HS-5 (cell line): ENCODE results near the gene EHD2.
"Not testable (repeated sequence)": the region's sequence is repeated elsewhere in the genome, so short reads cannot be mapped to it uniquely, and the experiment has no call there.

ENCODE experiments used
- DNase-seq: peaks from one replicate; pipeline ENCODE4 v3.0.0-alpha.2; 2012; ENCODE audit warnings: low read depth

EHD2 gene, protein sequence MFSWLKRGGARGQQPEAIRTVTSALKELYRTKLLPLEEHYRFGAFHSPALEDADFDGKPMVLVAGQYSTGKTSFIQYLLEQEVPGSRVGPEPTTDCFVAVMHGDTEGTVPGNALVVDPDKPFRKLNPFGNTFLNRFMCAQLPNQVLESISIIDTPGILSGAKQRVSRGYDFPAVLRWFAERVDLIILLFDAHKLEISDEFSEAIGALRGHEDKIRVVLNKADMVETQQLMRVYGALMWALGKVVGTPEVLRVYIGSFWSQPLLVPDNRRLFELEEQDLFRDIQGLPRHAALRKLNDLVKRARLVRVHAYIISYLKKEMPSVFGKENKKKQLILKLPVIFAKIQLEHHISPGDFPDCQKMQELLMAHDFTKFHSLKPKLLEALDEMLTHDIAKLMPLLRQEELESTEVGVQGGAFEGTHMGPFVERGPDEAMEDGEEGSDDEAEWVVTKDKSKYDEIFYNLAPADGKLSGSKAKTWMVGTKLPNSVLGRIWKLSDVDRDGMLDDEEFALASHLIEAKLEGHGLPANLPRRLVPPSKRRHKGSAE

DNA sequence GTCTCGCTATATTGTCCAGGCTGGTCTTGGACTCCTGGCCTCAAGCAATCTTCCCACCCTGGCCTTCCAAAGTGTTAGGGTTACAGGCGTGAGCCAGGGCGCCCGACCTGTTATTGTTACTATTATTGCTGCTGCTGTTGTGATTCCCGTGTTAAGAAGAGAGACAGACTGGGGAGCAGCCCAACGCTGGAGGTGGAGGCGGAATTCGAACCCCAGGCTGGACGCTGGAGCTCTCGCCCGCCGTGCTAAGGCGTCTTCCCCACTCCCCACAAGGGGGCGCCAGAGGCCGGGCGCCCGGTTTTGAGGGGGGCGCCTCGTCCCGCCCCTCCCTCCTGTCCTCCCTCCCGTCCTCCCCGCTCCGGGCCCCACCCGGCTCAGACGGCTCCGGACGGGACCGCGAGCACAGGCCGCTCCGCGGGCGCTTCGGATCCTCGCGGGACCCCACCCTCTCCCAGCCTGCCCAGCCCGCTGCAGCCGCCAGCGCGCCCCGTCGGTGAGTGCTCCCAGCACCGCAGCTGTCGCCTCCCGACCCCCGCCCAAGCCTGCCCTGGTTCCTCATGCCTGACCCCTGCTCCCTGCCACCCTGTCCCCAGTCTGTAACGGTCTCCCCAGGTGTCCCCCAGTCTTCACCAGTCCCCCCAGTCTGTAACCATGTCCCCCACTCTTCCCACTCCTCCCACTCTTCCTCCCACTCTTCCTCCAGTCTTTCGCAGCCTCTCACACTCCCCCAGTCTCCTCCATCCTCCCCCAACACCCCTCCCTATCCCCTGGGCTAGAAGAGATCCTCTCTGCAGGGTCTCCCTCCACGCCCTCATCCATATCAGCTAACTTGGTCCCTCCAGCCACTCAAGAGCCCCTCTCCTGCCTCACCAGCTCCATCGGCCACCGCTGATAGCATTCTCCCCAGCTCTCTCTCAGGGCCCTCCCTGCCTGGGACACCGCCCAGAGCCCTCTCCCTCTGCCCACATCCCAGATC, at the start of gene EHD2:
Gene EHD2, plus strand, starts transcription at position 377 of the 976 bp plus-strand sequence. CDS start 3,191 bp downstream, outside the sequence.
- no peak for DNase-seq

DNA sequence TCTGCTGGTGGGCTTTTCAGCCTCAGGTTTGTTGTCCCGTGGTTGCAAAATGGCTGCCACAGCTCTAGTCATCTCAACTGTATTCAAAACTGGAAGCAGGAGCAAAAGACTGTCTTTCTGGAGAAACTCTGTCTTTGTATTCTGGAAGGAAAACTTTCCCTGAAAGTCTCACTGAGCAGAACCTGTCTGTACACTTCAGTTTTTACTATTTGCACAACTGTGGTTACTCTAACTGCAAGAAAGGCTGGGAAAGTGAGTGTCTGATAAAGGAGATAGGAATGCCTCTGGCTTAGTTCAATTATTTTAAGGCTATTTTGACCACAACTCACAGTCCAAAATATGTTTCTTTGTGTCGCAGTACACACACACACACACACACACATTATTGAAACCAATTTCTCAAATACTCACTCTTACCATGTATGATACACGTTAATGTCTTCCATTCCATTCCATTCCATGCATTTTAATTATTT, 49.7 kb upstream of the EHD2 start:
- peak; percentile 75 for DNase-seq

DNA sequence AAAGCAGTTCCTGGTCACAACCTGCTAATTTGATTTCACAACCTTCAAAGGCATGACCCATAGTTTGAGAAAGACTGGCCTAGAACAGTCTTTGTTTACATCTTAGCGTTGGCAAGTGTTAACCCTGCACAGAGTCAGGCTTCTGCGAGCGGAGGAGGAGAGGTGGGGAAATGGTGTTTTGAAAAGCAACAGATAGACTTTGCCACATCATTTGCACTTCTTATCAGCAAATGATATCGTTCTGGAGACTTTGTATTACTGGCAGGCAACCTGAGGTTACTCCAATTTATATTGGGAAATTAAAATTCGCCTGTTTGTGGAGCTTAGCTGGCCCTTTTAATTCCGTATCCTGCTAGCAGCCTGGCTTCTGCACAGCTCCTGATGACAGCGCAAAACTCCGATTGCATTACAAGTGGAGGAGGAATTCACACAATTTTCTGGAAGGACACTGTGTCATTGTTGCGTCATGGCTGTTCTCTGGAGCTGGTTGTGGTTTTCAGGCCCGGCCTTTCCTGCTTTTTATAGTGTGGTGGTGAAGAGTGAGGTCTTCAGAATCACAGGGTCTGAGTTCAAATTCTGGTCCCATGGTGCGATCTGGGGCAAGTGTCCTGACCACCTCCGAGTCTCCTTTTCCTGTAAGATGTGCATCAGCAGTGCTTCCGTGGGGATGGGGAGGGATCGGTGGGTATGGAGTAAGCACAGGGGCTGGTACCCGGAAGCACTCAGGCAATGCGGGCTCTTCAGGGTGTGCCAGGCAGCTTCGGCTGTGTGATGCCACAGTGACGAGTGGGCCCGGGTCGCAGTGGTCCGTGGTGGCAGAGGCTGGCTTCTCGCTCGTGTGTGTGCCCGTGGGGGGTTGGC, 49.1 kb upstream of the EHD2 start:
- peak; percentile 87 for DNase-seq

DNA sequence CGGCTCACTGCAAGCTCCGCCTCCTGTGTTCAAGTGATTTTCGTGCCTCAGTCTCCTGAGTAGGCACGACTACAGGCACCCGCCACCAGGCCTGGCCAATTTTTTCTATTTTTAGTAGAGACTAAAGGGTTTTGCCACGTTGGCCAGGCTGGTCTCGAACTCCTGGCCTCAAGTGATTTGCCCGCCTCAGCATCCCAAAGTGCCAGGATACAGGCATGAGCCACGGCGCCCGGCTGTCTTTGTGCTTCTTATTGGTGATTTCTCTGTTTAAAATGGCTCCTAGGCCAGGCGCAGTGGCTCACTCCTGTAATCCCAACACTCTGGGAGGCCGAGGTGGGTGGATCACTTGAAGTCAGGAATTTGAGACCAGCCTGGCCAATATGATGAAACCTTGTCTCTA, 44.7 kb upstream of the EHD2 start:
- DNase-seq = not testable (repeated sequence)

DNA sequence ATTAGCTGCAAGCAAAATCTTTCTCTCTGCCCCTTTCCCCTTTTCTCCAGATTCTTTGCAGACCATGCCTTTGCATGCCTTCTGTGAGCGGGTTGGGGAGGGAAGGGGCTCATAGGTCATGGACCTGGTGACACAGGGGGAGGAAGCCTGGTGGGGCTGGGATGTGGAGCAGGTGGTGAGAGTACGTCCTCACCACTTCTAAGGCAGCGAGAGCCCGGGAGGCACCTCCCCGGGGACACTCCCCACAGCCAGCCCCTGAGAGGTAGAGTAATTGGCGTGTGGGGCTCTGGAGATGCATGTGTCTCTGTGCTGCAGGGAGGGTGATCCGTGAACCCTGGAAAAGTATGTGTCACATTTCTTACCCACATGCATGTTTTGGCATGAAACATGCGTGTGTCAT, 42.5 kb upstream of the EHD2 start:
- no peak for DNase-seq

DNA sequence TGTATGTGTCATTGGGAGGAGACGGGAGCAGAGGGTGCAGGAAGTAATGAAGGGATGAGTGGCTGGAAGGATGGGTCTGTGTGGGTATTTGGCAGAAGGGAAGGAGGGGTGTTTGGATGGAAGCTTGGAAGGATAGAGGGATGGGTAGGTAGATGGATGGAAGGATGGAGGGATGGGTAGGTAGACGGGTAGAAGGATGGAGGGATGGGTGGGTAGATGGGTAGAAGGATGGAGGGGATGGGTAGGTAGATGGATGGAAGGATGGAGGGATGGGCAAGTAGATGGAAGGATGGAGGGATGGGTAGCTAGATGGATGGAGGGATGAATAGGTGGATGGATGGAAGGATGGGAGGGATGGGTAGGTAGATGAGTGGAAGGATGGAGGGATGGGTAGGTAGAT, 41.7 kb upstream of the EHD2 start:
- no peak for DNase-seq

DNA sequence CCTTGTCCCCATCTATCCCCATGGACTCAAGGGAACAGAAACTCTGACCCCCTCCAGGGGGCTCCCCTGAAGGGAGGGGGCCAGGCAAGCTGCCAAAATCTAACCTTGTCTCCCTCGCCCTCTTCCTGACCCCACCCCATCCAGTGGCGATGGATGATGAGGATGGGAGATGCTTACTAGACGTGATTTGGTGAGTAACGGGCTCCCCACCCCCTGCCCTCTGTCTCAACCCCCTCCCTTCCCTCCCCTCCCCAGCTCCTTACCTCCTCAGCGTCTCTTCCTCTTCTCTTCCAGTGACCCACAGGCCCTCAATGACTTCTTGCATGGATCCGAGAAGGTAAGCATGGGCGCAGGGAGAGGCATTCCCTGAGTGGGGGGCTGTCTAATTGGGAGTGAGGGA, 39.8 kb upstream of the EHD2 start:
- no peak for DNase-seq

DNA sequence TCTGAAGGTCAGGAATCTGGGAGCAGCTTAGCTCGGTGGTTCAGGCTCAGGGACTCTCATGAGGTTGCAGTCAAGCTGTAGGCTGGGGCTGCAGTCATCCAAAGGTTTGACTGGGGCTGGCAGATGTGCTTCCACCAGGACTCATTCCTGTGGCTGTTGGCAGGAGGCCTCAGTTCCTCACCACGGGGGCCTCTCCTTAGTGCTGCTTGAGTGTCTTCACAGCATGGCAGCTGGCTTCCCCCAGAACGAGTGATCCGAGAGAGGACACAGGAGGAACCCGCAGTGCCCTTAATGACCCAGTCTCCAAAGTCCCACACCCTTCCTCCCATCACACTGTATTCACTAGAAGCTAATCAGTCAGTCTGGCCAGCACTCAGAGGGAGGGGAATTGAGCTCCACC, 38.7 kb upstream of the EHD2 start:
- no peak for DNase-seq

DNA sequence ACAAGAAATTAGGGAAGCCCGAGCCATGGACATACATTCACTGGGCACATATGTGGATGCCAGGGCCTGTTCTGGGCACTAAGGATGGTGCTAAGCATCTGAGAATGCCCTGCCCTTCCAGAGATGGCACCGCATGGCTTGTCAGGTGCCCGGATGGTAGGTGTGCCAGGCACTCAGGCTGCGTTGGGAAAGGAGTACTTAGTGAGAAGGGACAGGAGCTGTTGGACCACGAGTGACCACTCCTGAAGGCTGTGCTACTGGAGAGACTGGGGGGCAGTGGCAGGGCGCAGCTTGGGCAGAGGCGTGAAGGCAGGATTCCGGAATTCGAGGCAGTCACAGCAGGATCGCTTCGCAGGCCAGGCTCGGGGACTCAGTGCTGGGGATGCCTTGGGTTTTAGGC, 38.0 kb upstream of the EHD2 start:
- no peak for DNase-seq

DNA sequence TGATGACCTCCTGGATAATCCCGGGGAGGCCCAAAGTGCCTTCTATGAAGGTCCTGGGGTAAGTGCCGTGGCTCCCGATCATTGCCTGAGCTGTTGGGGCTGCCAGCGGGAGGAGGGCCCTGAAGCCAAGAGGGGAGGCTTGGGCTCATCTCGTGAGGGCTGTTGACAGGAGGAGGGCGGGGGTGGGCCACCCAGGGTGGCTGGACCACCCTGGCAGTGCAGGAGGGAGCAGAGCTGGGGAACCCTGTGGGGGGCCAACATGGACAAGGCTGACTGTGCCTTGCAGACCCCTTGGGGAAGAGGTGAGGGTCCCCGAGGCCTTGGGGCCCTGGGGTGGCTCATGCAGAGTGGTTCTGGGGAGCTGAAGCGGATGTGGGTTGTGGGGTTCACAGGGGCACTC, 37.4 kb upstream of the EHD2 start:
- DNase-seq = no peak

DNA sequence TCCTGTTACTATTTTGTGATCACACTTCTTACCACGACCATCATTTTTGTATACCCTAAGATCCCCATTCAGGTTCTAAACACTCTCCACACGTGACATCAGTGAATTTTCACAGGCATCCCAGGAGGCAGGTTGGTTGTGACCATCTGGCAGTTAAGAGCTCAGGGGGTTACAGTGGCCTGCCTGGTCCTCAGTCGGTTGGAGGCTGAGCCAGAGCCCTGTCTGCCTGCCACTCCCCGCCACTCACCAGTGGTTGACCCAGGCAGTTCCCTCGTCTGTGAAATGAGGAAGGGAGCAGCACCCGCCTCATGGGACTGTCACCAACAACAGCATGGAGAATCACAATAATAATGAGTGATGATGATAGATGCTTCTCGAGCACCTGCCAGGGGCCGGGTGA, 36.4 kb upstream of the EHD2 start:
- no peak for DNase-seq

DNA sequence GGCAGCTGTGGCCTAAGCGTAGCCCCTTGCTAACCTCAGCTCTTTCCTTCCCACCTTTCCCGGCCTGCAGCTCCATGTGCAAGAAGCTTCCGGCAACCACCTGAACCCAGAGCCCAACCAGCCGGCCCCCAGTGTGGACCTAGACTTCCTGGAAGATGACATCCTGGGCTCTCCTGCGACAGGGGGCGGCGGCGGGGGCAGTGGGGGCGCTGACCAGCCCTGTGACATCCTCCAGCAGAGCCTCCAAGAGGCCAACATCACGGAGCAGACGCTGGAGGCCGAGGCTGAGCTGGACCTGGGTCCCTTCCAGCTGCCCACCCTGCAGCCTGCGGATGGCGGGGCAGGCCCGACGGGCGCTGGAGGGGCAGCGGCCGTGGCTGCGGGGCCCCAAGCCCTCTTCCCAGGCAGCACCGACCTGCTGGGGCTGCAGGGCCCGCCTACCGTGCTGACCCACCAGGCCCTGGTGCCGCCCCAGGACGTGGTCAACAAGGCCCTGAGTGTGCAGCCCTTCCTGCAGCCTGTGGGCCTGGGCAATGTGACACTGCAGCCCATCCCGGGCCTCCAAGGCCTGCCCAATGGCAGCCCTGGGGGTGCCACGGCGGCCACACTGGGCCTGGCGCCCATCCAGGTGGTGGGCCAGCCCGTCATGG, 33.8 kb upstream of the EHD2 start:
- no peak for DNase-seq

DNA sequence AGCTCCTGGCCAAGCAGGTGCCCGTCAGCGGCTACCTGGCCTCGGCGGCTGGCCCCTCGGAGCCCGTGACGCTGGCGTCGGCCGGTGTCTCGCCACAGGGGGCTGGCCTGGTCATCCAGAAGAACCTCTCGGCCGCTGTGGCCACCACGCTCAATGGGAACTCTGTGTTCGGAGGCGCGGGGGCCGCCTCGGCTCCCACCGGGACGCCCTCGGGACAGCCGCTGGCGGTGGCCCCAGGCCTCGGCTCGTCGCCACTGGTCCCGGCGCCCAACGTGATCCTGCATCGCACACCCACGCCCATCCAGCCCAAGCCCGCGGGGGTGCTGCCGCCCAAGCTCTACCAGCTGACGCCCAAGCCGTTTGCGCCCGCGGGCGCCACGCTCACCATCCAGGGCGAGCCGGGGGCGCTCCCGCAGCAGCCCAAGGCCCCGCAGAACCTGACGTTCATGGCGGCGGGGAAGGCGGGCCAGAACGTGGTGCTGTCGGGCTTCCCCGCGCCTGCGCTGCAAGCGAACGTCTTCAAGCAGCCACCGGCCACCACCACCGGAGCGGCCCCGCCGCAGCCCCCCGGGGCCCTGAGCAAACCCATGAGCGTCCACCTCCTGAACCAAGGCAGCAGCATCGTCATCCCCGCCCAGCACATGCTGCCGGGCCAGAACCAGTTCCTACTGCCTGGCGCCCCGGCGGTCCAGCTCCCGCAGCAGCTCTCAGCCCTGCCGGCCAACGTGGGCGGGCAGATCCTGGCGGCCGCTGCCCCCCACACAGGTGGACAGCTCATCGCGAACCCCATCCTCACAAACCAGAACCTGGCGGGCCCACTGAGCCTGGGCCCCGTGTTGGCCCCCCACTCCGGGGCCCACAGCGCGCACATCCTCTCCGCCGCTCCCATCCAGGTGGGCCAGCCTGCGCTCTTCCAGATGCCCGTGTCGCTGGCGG, 33.0 kb upstream of the EHD2 start:
- no peak for DNase-seq

DNA sequence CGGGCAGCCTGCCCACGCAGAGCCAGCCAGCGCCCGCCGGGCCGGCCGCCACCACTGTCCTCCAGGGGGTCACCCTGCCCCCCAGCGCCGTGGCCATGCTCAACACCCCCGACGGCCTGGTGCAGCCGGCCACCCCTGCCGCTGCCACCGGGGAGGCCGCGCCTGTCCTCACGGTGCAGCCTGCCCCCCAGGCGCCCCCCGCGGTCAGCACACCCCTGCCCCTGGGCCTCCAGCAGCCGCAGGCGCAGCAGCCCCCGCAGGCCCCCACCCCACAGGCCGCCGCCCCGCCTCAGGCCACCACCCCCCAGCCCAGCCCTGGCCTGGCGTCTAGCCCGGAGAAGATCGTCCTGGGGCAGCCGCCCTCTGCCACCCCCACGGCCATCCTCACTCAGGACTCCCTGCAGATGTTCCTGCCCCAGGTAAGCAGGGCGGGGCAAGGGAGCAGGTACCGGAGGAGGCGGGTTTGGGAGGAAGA, 32.3 kb upstream of the EHD2 start:
- no peak for DNase-seq

DNA sequence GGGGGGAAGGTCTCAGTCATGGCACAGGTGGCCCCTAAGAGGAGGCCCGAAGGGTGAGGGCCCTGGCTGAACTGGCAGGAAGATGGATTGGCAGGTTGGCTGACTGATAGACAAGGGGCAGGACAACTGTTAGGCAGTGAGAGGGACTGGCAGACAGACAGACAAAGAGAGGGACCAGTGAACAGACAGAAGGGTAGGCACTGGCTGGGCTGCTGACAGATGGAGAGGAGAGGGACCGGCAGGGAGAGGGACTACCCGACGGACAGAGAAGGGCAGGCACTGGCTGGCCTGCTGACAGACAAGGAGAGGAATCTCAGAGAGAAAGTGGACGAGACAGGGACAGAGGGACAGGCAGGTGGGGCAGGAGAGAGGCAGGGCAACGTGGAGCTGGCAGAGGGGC, 31.8 kb upstream of the EHD2 start:
- DNase-seq = no peak

DNA sequence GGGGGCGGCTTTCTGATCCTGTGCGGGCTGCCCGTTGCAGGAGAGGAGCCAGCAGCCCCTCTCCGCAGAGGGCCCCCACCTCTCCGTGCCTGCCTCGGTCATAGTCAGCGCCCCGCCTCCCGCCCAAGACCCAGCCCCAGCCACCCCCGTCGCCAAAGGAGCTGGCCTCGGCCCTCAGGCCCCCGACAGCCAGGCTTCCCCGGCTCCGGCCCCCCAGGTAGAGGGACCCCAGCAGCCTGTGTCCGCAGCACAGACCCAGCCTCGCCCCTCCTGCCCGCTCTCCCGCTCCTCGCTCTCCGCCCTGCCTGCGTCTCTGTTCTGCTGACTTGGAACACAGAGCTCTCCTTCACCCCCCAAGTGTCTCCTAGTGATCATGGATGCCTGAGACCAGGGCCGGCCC, 31.3 kb upstream of the EHD2 start:
- no peak for DNase-seq

DNA sequence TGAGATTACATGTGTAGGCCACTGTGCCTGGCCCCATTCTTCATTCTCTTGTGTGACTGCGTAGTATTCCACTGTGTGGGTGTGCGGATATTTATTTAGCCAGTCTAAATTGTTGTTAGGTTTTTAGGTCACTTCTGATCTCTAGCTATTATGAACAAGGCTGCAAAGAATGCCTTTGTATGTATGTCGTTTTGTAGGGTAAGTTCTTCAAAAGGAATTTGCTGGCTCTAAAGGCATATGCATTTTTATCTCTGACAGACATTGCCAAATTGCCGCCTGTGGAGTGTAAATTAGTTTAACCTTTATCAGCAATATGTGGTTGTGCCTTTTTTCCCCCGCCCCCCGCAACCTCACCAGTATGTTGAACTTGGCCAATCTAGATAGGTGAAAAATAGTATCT, 30.3 kb upstream of the EHD2 start:
- no peak for DNase-seq

DNA sequence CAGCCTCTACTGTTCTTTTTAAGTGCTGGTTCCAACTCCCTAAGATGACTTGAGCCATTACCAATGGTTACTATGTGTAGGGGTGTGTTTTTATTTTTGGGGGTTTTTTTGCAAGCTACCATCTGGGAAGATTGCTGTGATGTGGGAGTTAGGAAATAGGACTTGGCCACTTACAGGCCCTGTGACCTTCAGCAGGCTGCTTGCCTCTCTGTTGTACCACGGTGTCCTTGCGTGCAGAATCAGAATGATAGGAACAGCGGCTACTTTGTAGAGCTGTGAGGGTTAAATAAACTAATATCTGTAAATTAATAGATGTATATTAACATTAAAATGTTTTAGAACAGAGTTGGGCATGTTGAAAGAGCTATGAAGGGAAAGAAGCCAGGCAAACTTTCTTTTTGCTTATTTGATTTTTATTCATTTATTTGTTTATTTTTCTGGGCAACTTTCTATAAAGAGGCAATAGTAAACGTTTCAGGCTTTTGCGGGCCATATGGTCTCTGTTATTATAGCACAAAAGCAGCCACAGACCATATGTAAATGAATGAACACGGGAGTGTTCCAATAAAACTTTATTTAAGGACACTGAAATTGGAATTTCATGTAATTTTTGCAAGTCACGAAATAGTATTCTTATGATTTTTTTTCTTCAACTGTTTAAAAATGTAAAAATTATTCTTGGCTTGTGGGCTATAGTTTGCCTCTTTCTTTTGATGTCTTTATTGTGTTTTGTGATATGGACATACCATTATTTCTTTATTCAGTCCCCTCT, 26.4 kb upstream of the EHD2 start:
- no peak for DNase-seq

DNA sequence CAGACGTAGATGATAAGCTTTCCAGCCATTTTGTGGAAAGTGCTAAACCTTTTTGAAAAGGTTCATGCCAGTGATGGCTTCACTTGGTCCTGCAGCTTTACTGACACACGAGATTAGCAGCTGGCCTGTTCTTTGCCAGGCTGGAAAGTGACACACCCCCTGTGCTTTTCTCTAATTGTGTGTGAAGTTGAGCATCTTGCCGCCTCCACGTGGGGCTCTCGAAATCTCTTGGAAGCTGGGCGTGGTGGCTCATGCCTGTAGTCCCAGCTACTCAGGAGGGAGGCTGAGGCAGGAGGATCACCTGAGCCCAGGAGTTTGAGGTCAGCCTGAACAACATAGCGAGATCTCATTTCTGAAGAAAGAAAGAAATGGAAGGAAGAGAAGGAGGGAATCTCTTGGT, 25.3 kb upstream of the EHD2 start:
- no peak for DNase-seq
